Small intestine (tissue), 7 donors: Measurements from ENCODE around the gene HABP4. TPM values are rescaled to one million over a fixed set of nuclear protein-coding genes. Genes with fewer than 3 reads are reported as not detected.

Experiments used
- DNase-seq, 2 donors: peaks; one replicate each; pipeline versions ENCODE4 v3.0.0 to v3.0.0-alpha.2; 2013
- FAIRE-seq: peaks from 2 replicates; lab custom pipeline; 2012; peaks lifted over from hg19 to GRCh38; lab: Jason Lieb, UNC
- H3K27ac ChIP-seq, 3 donors: one replicate each; pipeline ENCODE4 v1.5.1; 2013; ENCODE audit warnings: low read length in 2 of 3, mild to moderate bottlenecking in 2 of 3, control low read depth in 1 of 3, inconsistent platforms in 1 of 3, low read depth in 1 of 3, moderate library complexity in 1 of 3
- H3K27me3 ChIP-seq, 3 donors: one replicate each; pipeline ENCODE4 v1.6.1; 2013; ENCODE audit warnings: low read length in 3 of 3, inconsistent platforms in 1 of 3; ENCODE audit not compliant: control insufficient read depth in 3 of 3, insufficient read depth in 3 of 3
- H3K36me3 ChIP-seq, 3 donors: one replicate each; pipeline ENCODE4 v1.6.1; 2013; ENCODE audit warnings: low read length in 3 of 3, inconsistent platforms in 1 of 3, low read depth in 1 of 3, mild to moderate bottlenecking in 1 of 3, moderate library complexity in 1 of 3; ENCODE audit not compliant: control insufficient read depth in 3 of 3, insufficient read depth in 2 of 3
- H3K4me1 ChIP-seq, 3 donors: one replicate each; pipeline ENCODE4 v1.6.1; 2013; ENCODE audit warnings: low read length in 2 of 3, inconsistent platforms in 1 of 3, low read depth in 1 of 3, mild to moderate bottlenecking in 1 of 3, moderate library complexity in 1 of 3; ENCODE audit not compliant: control insufficient read depth in 3 of 3, insufficient read depth in 2 of 3
- H3K4me3 ChIP-seq, 3 donors: one replicate each; pipeline ENCODE4 v1.5.1; 2013; ENCODE audit warnings: low read length in 3 of 3, control low read depth in 1 of 3, inconsistent platforms in 1 of 3, low read depth in 1 of 3, mild to moderate bottlenecking in 1 of 3, moderate library complexity in 1 of 3
- H3K9me3 ChIP-seq, 2 donors: one replicate each; pipeline ENCODE4 v1.6.1; 2013; ENCODE audit warnings: low read depth in 1 of 2, low read length in 1 of 2; ENCODE audit not compliant: control insufficient read depth in 2 of 2, insufficient read depth in 1 of 2
- WGBS, 3 donors: extraction: QIAGEN DNeasy Blood & Tissue Kit; methylation state at CpG; one replicate each; pipeline ENCODE4 v1.1.7; 2013; 5-methylcytosine and 5-hydroxymethylcytosine counted together
- polyA plus RNA-seq, 4 donors: library from polyadenylated mRNA; stranded (reverse) in 3 of 4; unstranded in 1 of 4; fragments of 200-250 nt in 3 of 4; fragments of 120-200 nt in 1 of 4; gene quantifications; one replicate each; pipeline versions ENCODE4 v1.2.1 to v1.2.3, GENCODE V29; 2013
- donor health status: healthy with polysubstance abuse.
- donor health status: control.
- donor health status: control.
- donor health status: Bipolar disorder and iron deficiency.
- donor health status: healthy.

The HABP4 gene
- polyA plus RNA-seq, 4 donors, result 1.1 to 7.9 (median 4.1) TPM

GRCh38 chr9:96417661-96418082 lies 32.3 kb upstream of the HABP4 start:
- Histone ChIP-seq H3K36me3 (no peaks in the 10 kb centered on the region), H3K4me3 (peak overlapping the region; percentile 66 to 81 (median 76)), H3K9me3 (no peaks in the 10 kb centered on the region), H3K27ac (peak overlapping the region; percentile 89 to 96 (median 92)), H3K4me1 (peaks cover 0 to 20% (median 0%) of the 10 kb centered on the region in 3 donors), H3K27me3 (no peaks in the 10 kb centered on the region)
- FAIRE-seq (no peak), DNase-seq (peak in 1 of 2 donors; percentile 62)
- WGBS, 3 donors, result 0% methylated on average over 22 to 62 of the region's 62 CpGs

- H3K4me3 ChIP-seq, result peak within 1 kb of the TSS; percentile 73 to 81 (median 76)
- H3K4me1 ChIP-seq, result peaks cover 0 to 20% (median 0%) of the 10 kb centered on the region in 3 donors
- peak; percentile 98 to 99 for DNase-seq
- WGBS, 3 donors, result 0 to 1% (median 0%) methylated on average over 68 to 100 of the region's 100 CpGs
- H3K27me3 ChIP-seq, result no peaks in the 10 kb centered on the region
- no peaks in the 10 kb centered on the region for H3K9me3 ChIP-seq
- no peaks in the 10 kb centered on the region for H3K36me3 ChIP-seq
- no peak for FAIRE-seq
- peak within 1 kb of the TSS; percentile 96 to 99 (median 96) for H3K27ac ChIP-seq
Observed at GRCh38 chr9:96418083-96418919, 31.7 kb upstream of the HABP4 start, which contains the start of gene ZNF367. ZNF367 (minus strand) TSS chr9:96418370; CDS start chr9:96418032, 338 bp downstream.

GRCh38 chr9:96418920-96419690 lies 30.9 kb upstream of the HABP4 start:
- peaks cover 0 to 20% (median 0%) of the 10 kb centered on the region in 3 donors for H3K4me1 ChIP-seq
- no peaks in the 10 kb centered on the region for H3K27me3 ChIP-seq
- H3K27ac ChIP-seq, result peak overlapping the region; percentile 96 to 99 (median 96)
- WGBS, 3 donors, result 0 to 1% (median 1%) methylated on average over 51 to 58 of the region's 58 CpGs
- H3K4me3 ChIP-seq, result peak overlapping the region; percentile 52 to 73 (median 70)
- no peaks in the 10 kb centered on the region for H3K9me3 ChIP-seq
- no peaks in the 10 kb centered on the region for H3K36me3 ChIP-seq
- peak; percentile 82 to 92 for DNase-seq
- no peak for FAIRE-seq

GRCh38 chr9:96419691-96419969 lies 30.3 kb upstream of the HABP4 start:
- FAIRE-seq, result no peak
- no peak overlapping the region for H3K4me3 ChIP-seq

GRCh38 chr9:96420468-96421219 lies 29.3 kb upstream of the HABP4 start:
- peak overlapping the region; percentile 49 to 96 (median 83) for H3K27ac ChIP-seq
- H3K36me3 ChIP-seq, result no peaks in the 10 kb centered on the region
- DNase-seq (peak; percentile 84 to 94), FAIRE-seq (no peak)
- no peaks in the 10 kb centered on the region for H3K27me3 ChIP-seq
- WGBS, 3 donors, result 24 to 48% (median 46%) methylated on average over 6 of the region's 6 CpGs
- H3K4me3 ChIP-seq, result no peak overlapping the region
- peaks cover 0 to 20% (median 0%) of the 10 kb centered on the region in 3 donors for H3K4me1 ChIP-seq
- no peaks in the 10 kb centered on the region for H3K9me3 ChIP-seq

More at GRCh38 chr9:96419691-96419969, 30.3 kb upstream of the HABP4 start:
- Histone ChIP-seq H3K4me1 (peaks cover 0 to 20% (median 0%) of the 10 kb centered on the region in 3 donors), H3K27ac (peak overlapping the region in 1 of 3 donors; percentile 96), H3K36me3 (no peaks in the 10 kb centered on the region), H3K27me3 (no peaks in the 10 kb centered on the region), H3K9me3 (no peaks in the 10 kb centered on the region)
- 19 to 52% (median 23%) methylated on average over 2 of the region's 2 CpGs for WGBS, 3 donors
- DNase-seq, result peak; percentile 15 to 41

- FAIRE-seq (no peak), DNase-seq (no peak)
- Histone ChIP-seq H3K27ac (no peak overlapping the region), H3K27me3 (no peaks in the 10 kb centered on the region), H3K9me3 (no peaks in the 10 kb centered on the region), H3K36me3 (no peaks in the 10 kb centered on the region), H3K4me3 (no peak overlapping the region), H3K4me1 (peaks cover 0 to 17% (median 0%) of the 10 kb centered on the region in 3 donors)
- 86 to 88% (median 87%) methylated on average over 8 of the region's 8 CpGs for WGBS, 3 donors
Observed at GRCh38 chr9:96423322-96423984, 26.5 kb upstream of the HABP4 start.

GRCh38 chr9:96423985-96424336 lies 26.0 kb upstream of the HABP4 start:
- no peaks in the 10 kb centered on the region for H3K9me3 ChIP-seq
- peaks cover 0 to 17% (median 0%) of the 10 kb centered on the region in 3 donors for H3K4me1 ChIP-seq
- no peaks in the 10 kb centered on the region for H3K27me3 ChIP-seq
- DNase-seq (no peak), FAIRE-seq (no peak)
- WGBS, 3 donors, result 81 to 90% (median 88%) methylated on average over 6 of the region's 6 CpGs
- no peak overlapping the region for H3K27ac ChIP-seq
- no peaks in the 10 kb centered on the region for H3K36me3 ChIP-seq
- H3K4me3 ChIP-seq, result no peak overlapping the region
